Measurements from ENCODE around the gene L3MBTL3.
"Not testable (repeated sequence)": the region's sequence is repeated elsewhere in the genome, so short reads cannot be mapped to it uniquely, and the experiment has no call there.

The L3MBTL3 gene

DNA sequence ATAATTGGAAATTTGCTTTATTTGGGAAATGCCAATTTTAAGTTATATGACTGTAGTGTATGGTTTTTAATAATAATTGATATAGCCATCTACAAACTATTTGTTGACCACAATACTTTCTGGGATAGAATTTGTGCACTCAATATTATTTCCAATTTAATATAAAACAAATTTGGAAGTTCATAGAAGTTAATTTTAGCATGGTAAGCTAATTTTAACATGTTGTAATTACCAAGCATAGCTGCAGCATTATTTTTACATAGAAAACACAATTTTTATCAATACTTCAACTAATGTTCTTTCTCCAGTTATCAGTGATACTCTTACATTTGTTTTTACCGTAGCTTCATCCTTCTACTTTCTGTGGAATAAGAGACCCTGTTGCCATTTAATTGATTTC is 100.8 kb downstream of the L3MBTL3 start:
- in situ Hi-C loops (cut with MboI; ENCODE audit: low pct_unique_long_range_greater_than_20kb, low sequenced_read_pairs): no loop called here
- DNase-seq: no peak

- in situ Hi-C loops (cut with MboI; ENCODE audit: low pct_unique_long_range_greater_than_20kb, low sequenced_read_pairs): no loop called here
- DNase-seq: no peak
These were observed 102.3 kb downstream of the L3MBTL3 start for GRCh38 chr6:130120731-130121130.

DNA sequence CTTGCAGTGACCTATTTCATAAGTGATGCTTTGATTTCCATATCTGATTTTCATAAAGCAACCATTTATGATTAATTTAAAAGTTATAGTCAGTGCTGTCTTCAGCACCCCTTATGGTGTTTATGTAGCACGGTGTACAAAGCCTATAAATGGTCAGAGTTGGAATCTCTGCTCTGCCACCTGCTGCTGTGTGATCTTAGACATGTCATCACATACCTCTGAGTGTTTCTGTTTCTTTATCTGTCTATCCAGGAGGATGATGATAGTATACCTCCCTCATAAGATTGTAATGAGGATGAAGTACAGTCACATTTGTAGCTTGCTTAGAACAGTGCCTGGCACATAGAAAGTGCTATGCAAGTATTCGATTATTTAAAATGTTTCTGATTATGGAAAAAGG is 103.9 kb downstream of the L3MBTL3 start:
- DNase-seq: no peak
- in situ Hi-C loops (cut with MboI; ENCODE audit: low pct_unique_long_range_greater_than_20kb, low sequenced_read_pairs): no loop called here

DNA sequence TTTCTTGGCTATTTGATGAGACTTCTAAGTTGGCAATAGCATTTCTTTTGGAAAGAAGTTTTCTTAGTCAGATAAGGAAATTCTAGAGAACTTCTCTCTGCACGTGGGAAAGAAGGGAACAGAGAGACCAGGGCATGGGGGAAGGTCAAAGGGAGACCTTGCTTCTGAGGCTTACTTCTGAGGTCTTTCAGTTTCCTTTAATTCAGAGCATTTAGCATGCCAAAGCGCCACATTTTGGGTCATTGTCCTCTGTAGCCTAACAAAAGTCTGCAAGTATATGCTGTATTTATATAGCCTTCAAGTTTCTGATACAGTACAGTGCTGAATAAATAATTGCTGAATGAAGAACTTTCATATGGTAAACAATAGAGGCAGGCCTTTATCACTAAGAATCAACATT is 108.8 kb downstream of the L3MBTL3 start:
- in situ Hi-C loops (cut with MboI; ENCODE audit: low pct_unique_long_range_greater_than_20kb, low sequenced_read_pairs): no loop called here
- DNase-seq: no peak

DNA sequence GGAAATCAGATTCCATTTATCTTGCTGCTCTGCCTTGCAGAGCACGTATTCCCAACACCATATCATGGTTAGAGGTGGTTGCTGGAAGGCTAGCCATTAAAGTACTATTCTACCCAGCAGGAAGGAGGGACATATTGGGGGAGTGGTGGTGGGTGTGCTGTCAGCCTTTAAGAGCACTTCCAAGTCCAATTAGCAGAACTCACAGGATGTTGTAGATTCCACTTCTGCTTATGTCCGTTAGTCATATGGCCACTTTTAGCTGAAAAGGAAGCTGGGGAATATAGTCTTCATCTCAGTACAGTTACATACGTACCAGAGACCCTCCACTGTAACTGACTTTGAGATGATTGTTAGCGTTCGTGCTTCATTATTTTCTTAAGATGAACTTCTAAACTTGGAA is 109.9 kb downstream of the L3MBTL3 start:
- DNase-seq: peak; percentile 35
- in situ Hi-C loops (cut with MboI; ENCODE audit: low pct_unique_long_range_greater_than_20kb, low sequenced_read_pairs): no loop called here

GRCh38 chr6:130129762-130130246 is 111.4 kb downstream of the L3MBTL3 start:
- in situ Hi-C loops (cut with MboI; ENCODE audit: low pct_unique_long_range_greater_than_20kb, low sequenced_read_pairs): no loop called here
- DNase-seq: no peak

- DNase-seq: no peak
- in situ Hi-C loops (cut with MboI; ENCODE audit: low pct_unique_long_range_greater_than_20kb, low sequenced_read_pairs): no loop called here
These were observed 113.9 kb downstream of the L3MBTL3 start for GRCh38 chr6:130132286-130132701.

GRCh38 chr6:130134582-130134981 is 116.2 kb downstream of the L3MBTL3 start:
- DNase-seq: no peak
- in situ Hi-C loops (cut with MboI; ENCODE audit: low pct_unique_long_range_greater_than_20kb, low sequenced_read_pairs): no loop called here

DNA sequence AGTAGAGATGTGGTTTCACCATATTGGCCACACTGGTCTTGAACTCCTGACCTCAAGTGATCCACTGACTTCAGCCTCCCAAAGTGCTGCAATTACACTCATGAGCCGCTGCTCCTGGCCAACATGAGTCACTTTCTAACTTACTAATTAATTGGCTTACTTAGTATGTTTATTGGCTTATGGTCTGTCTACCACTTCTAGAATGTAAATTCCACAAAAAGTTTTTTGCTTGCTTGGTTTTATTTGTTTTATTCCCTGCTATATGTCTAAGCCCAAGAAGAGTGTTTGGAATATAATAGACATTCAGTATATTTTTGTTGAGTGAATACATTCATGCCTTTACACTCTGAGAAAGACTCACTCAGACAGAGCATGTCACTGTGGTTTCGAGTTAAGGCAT is 118.4 kb downstream of the L3MBTL3 start:
- DNase-seq: no peak
- in situ Hi-C loops (cut with MboI; ENCODE audit: low pct_unique_long_range_greater_than_20kb, low sequenced_read_pairs): no loop called here

DNA sequence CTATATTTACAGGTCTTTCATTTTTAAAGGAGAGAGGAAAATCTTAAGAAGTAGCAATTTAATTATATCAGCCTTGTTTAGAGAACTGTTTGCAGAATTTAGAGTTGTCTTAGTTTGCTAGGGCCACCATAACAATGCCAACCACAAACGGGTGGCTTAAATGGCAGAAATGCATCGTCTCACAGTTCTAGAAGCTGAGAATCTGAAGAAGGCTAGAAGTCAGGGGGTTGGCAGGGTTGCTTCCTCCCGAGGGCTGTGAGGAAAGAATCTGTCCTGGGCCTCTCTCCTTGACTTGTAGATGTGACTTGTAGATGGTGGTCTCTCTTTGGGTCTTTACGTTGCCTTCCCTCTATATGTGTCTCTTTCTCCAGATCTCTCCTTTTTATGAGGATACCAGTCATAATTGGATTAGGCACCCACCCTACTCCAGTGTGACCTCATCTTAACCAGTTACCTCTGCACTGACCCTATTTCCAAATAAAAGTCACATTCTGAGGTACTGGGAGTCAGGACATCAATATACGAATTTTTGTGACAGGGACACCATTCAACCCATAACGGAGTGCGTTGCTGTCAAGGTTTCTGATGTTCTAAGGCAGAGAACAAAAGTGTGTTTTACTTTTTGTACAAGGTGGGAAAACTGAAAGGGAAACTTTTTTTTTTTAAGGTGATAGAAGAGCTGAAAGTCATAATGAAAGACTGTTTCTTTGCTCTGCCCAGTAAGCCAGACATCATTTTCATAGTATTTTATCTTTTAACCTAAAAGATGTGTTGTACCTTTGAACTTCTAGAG is 119.9 kb downstream of the L3MBTL3 start:
- DNase-seq: no peak
- in situ Hi-C loops (cut with MboI; ENCODE audit: low pct_unique_long_range_greater_than_20kb, low sequenced_read_pairs): no loop called here

GRCh38 chr6:130138909-130139242 is 120.5 kb downstream of the L3MBTL3 start:
- in situ Hi-C loops (cut with MboI; ENCODE audit: low pct_unique_long_range_greater_than_20kb, low sequenced_read_pairs): no loop called here
- DNase-seq: no peak

DNA sequence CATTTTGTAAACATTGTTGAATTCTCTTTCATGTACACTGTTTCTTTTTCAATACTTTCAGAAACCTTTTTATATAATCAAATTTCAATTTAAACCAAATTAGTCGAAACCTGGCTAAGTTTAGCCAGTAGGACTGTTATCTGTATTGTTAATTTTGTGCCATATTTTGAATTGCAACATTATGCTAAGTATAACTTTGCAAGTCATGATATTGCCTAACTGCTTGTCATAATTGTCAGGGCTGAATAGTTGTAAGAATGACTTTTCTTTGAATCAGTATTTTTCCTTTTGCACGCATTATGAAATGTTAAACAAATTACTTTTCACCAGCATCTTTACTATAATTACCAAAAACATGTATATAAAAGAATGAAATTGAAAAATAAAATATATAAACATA is 121.7 kb downstream of the L3MBTL3 start:
- no peak for DNase-seq
- in situ Hi-C loops (cut with MboI; ENCODE audit: low pct_unique_long_range_greater_than_20kb, low sequenced_read_pairs): no loop called here

GRCh38 chr6:130143709-130144108 is 125.3 kb downstream of the L3MBTL3 start:
- in situ Hi-C loops (cut with MboI; ENCODE audit: low pct_unique_long_range_greater_than_20kb, low sequenced_read_pairs): no loop called here
- DNase-seq: no peak

GRCh38 chr6:130147111-130147510 is 128.7 kb downstream of the L3MBTL3 start:
- in situ Hi-C loops (cut with MboI; ENCODE audit: low pct_unique_long_range_greater_than_20kb, low sequenced_read_pairs): no loop called here

DNA sequence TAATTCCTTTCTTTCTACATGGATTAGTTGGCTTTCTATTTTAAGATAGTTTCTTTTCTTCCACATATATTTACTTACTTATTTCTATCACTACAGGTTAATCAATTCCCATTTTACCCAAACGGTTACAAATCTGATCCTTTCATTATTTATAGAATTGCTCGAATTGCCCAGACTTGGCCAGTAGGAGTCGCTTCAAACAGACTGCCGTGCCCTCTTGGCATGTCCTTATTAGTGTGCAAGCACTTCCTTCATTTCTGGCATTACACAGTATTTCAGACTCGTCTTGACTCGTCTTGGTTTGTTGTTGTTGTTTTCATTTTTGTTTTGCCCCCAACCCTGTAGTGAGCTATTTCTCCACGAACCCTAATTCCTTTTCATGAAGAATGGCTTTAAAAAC is 129.8 kb downstream of the L3MBTL3 start:
- DNase-seq: peak; percentile 28
- in situ Hi-C loops (cut with MboI; ENCODE audit: low pct_unique_long_range_greater_than_20kb, low sequenced_read_pairs): no loop called here

More at GRCh38 chr6:130147111-130147510, 128.7 kb downstream of the L3MBTL3 start:
- DNase-seq: no peak

GRCh38 chr6:130149016-130149415 is 130.6 kb downstream of the L3MBTL3 start:
- in situ Hi-C loops (cut with MboI; ENCODE audit: low pct_unique_long_range_greater_than_20kb, low sequenced_read_pairs); DNase-seq: not testable (repeated sequence)

DNA sequence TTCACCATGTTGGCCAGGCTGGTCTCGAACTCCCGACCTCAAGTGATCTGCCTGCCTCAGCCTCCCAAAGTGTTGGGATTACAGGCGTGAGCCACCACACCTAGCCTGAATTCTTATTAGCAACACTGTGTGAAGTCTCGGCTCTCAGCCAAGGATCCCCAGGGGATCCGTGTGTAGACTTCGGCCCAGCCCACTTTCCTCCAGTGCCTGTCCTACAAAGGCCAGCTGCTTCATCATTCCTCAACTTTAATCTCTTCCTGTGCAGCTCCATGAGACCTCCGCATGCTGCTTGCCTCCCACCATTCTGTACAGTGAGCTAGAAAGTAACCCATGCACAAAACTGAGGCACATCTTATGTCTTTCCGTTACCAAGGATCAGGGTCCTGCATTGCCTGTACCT is 132.5 kb downstream of the L3MBTL3 start:
- in situ Hi-C loops (cut with MboI; ENCODE audit: low pct_unique_long_range_greater_than_20kb, low sequenced_read_pairs): no loop called here
- no peak for DNase-seq

- no peak for DNase-seq
- in situ Hi-C loops (cut with MboI; ENCODE audit: low pct_unique_long_range_greater_than_20kb, low sequenced_read_pairs): no loop called here
These were observed 134.6 kb downstream of the L3MBTL3 start for GRCh38 chr6:130152908-130153510.

DNA sequence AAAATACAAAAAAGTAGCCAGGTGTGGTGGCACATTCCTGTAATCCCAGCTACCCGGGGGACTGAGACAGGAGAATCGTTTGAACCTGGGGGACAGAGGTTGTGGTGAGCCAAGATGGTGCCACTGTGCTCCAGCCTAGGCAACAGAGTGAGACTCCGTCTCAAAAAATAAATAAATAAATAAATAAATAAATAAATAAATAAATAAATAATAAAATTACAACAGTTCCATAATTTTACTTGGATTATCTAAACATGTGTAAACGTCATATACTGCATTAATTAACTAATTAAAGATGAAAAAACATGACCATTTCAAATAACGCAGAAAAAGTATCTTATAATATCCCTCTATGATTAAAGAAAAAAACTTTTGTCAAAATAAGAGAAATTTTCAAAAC is 138.5 kb downstream of the L3MBTL3 start:
- in situ Hi-C loops (cut with MboI; ENCODE audit: low pct_unique_long_range_greater_than_20kb, low sequenced_read_pairs): no loop called here
- DNase-seq: no peak

DNA sequence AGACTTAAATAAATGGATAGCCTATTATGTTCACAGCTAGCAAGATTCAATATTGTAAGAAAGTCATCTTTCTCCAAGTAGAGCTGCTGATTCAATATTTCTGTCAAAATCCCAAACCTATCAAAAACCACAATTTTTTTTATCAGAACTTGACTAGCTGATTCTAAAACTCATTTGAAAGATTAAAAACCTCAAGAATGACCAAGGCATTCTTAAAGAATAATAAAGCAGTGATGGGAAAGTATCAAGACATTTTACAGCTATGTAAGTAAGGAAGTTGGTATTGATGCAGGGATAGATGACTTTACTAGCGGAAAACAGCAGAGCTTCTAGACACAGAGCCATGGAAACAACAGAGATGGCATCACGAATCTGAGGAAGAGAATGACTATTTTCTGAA is 139.7 kb downstream of the L3MBTL3 start:
- DNase-seq: no peak
- in situ Hi-C loops (cut with MboI; ENCODE audit: low pct_unique_long_range_greater_than_20kb, low sequenced_read_pairs): no loop called here

GRCh38 chr6:130158548-130158947 is 140.2 kb downstream of the L3MBTL3 start:
- in situ Hi-C loops (cut with MboI; ENCODE audit: low pct_unique_long_range_greater_than_20kb, low sequenced_read_pairs): no loop called here

More at GRCh38 chr6:130158548-130158947, 140.2 kb downstream of the L3MBTL3 start:
- DNase-seq: no peak

Data from KBM-7 (cell line).